Brain microvascular endothelial cell (primary cell): Measurements from ENCODE around the gene GPR25.

ENCODE experiments used
- DNase-seq: peaks from one replicate; pipeline ENCODE4 v3.0.0-alpha.2; 2020
- H3K27ac ChIP-seq: fragments of 250-450 bp; sonication (Bioruptor Pico); 2 replicates; pipeline ENCODE4 v1.5.1; 2020; ENCODE audit warnings: mild to moderate bottlenecking, moderate library complexity
- H3K27me3 ChIP-seq: fragments of 250-450 bp; sonication (Bioruptor Pico); replicated peaks from 2 replicates; pipeline ENCODE4 v1.5.1; 2020; ENCODE audit warnings: mild to moderate bottlenecking
- H3K36me3 ChIP-seq: fragments of 250-450 bp; sonication (Bioruptor Pico); replicated peaks from 2 replicates; pipeline ENCODE4 v1.5.1; 2020; ENCODE audit warnings: mild to moderate bottlenecking
- H3K4me3 ChIP-seq: 2 replicates; pipeline ENCODE4 v1.5.1; 2011; ENCODE audit warnings: low read depth, mild to moderate bottlenecking, control low read depth, low read length, moderate library complexity
- in situ Hi-C: cut with HindIII; loops from 2 replicates; pipeline ENCODE4 v1.10.0; 2017; ENCODE audit warnings: low sequenced_read_pairs, low pct_ligation_motif_present
- TF ChIP-seq, protein P1 (sequence below): IDR thresholded peaks from 2 replicates; pipeline ENCODE4 v1.5.1; 2011; ENCODE audit warnings: low read depth, mild to moderate bottlenecking, moderate library complexity, low read length, control low read depth, inconsistent platforms; ENCODE audit errors: missing control alignments

GPR25 gene

GRCh38 chr1:200892958-200893357 is 20.2 kb downstream of the GPR25 start:
- Histone ChIP-seq H3K4me3 (no peak overlapping the region), H3K27me3 (no peaks in the 10 kb centered on the region), H3K27ac (no peak overlapping the region), H3K36me3 (no peaks in the 10 kb centered on the region)
- TF ChIP-seq, protein P1, sequence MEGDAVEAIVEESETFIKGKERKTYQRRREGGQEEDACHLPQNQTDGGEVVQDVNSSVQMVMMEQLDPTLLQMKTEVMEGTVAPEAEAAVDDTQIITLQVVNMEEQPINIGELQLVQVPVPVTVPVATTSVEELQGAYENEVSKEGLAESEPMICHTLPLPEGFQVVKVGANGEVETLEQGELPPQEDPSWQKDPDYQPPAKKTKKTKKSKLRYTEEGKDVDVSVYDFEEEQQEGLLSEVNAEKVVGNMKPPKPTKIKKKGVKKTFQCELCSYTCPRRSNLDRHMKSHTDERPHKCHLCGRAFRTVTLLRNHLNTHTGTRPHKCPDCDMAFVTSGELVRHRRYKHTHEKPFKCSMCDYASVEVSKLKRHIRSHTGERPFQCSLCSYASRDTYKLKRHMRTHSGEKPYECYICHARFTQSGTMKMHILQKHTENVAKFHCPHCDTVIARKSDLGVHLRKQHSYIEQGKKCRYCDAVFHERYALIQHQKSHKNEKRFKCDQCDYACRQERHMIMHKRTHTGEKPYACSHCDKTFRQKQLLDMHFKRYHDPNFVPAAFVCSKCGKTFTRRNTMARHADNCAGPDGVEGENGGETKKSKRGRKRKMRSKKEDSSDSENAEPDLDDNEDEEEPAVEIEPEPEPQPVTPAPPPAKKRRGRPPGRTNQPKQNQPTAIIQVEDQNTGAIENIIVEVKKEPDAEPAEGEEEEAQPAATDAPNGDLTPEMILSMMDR, result no peak
- DNase-seq, result no peak
- in situ Hi-C loops, result no loop called here

- no peak for DNase-seq
- in situ Hi-C loops, result no loop called here
- H3K27ac ChIP-seq, result no peak overlapping the region
Observed at GRCh38 chr1:200893411-200893901, 20.7 kb downstream of the GPR25 start.

GRCh38 chr1:200894712-200895442 is 22.1 kb downstream of the GPR25 start, which contains the start of gene INAVA:
TSS of gene INAVA (plus strand) at chr1:200894900. CDS start at chr1:200898401, 3,501 bp downstream.
- H3K36me3 ChIP-seq, result no peaks in the 10 kb centered on the region
- H3K27ac ChIP-seq, result no peak within 1 kb of the TSS
- H3K27me3 ChIP-seq, result no peaks in the 10 kb centered on the region
- no peak for DNase-seq
- TF ChIP-seq, protein P1, result no peak
- in situ Hi-C loops, result no loop called here
- no peak within 1 kb of the TSS for H3K4me3 ChIP-seq

More at GRCh38 chr1:200893411-200893901, 20.7 kb downstream of the GPR25 start:
- H3K27me3 ChIP-seq, result no peaks in the 10 kb centered on the region
- TF ChIP-seq, protein P1, result no peak
- H3K36me3 ChIP-seq, result no peaks in the 10 kb centered on the region
- H3K4me3 ChIP-seq, result no peak overlapping the region

DNA sequence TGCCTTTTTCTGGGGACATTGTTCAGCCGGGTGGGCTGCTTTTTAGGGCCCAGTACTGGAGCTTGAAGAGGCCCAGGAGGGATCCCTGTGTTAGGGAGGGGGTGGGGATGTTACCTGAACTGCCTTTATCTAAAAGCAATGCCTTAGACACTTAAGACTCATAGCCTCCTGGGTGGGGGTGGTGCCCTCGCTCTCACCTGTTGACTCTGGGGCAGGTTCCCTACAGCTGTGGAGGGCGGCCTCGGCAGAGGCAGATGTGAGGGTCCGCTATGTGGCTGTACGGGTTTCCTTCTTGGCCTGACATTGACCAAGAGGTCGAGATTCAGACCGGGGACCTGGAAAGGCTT is 22.6 kb downstream of the GPR25 start:
- H3K36me3 ChIP-seq, result no peaks in the 10 kb centered on the region
- H3K27ac ChIP-seq, result no peak overlapping the region
- no peaks in the 10 kb centered on the region for H3K27me3 ChIP-seq
- TF ChIP-seq, protein P1, result no peak
- no peak overlapping the region for H3K4me3 ChIP-seq
- DNase-seq, result no peak
- in situ Hi-C loops, result no loop called here

DNA sequence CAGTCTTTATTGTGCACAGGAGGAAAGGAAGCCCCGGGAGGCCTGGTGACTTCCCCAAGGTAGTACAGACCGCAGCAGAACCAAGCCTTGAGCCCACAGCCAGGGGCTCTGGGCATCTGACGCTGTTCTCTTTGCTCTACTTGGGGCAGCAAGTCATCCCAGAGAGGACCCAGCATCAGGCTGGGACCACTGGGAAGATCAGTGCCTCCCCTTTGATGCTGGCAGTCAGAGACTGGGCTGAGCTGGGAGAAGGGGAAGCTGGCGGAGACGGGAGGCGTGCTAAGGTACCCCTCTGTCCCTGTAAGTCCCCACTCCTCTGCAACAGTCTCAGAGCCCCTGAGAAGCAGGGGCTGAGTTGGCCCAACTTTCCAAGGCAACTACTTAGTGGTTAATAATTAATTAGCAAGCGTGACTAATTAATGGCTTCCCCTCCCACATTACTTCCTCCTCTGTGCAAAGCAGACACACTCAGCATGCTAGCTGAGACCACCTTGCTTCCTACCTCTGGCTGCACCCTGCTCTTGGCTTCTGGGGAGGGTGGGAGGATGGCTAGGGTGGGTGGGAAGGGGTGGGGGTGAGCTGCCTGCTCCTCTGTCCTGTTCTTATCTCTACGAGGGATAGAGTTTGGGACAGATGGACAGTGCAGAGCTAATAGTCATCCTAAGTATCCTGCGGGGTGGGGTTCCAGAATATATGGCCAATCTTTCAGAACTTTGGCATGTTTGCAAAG is 23.2 kb downstream of the GPR25 start:
- Histone ChIP-seq H3K27me3 (no peaks in the 10 kb centered on the region), H3K4me3 (no peak overlapping the region), H3K27ac (no peak overlapping the region), H3K36me3 (no peaks in the 10 kb centered on the region)
- in situ Hi-C loops, result no loop called here
- TF ChIP-seq, protein P1, result no peak
- DNase-seq, result no peak
